GM23248 (cell line): ENCODE results near the gene EFHD1. TPM values are rescaled to one million over a fixed set of nuclear protein-coding genes. Genes with fewer than 3 reads are reported as not detected.
"Not testable (repeated sequence)": the region's sequence is repeated elsewhere in the genome, so short reads cannot be mapped to it uniquely, and the experiment has no call there.

Experiments
- DNase-seq: peaks from one replicate; pipeline ENCODE4 v3.0.0-alpha.2; 2015
- H2AFZ ChIP-seq: fragments of 200-600 bp; sonication (generic); 2 replicates; pipeline ENCODE4 v1.6.1; 2016; ENCODE audit warnings: antibody characterized with exemption
- H3F3A ChIP-seq: fragments of 200-600 bp; sonication (generic); 2 replicates; pipeline ENCODE4 v1.6.1; 2016; ENCODE audit warnings: mild to moderate bottlenecking, antibody characterized with exemption, mixed run types; ENCODE audit not compliant: insufficient read depth
- H3K27ac ChIP-seq: fragments of 200-600 bp; sonication (generic); 2 replicates; pipeline ENCODE4 v1.5.1; 2016; ENCODE audit warnings: mild to moderate bottlenecking
- H3K27me3 ChIP-seq: fragments of 200-600 bp; sonication (generic); replicated peaks from 2 replicates; pipeline ENCODE4 v1.6.1; 2016; ENCODE audit warnings: mild to moderate bottlenecking; ENCODE audit not compliant: insufficient read depth
- H3K36me3 ChIP-seq: fragments of 200-600 bp; sonication (generic); 2 replicates; pipeline ENCODE4 v1.6.1; 2016; ENCODE audit warnings: low read depth, mild to moderate bottlenecking
- H3K4me1 ChIP-seq: fragments of 200-600 bp; sonication (generic); 2 replicates; pipeline ENCODE4 v1.6.1; 2016; ENCODE audit warnings: mild to moderate bottlenecking; ENCODE audit not compliant: insufficient read depth
- H3K4me2 ChIP-seq: fragments of 200-600 bp; sonication (generic); one replicate; pipeline ENCODE4 v1.6.1; 2016; ENCODE audit warnings: mild to moderate bottlenecking; ENCODE audit not compliant: unreplicated experiment
- H3K4me3 ChIP-seq: fragments of 200-600 bp; sonication (generic); 2 replicates; pipeline ENCODE4 v1.5.1; 2016; ENCODE audit warnings: mild to moderate bottlenecking
- H3K79me2 ChIP-seq: fragments of 200-600 bp; sonication (generic); 2 replicates; pipeline ENCODE4 v1.6.1; 2016; ENCODE audit warnings: mild to moderate bottlenecking; ENCODE audit not compliant: insufficient read depth
- H3K9ac ChIP-seq: fragments of 200-600 bp; sonication (generic); 2 replicates; pipeline ENCODE4 v1.6.1; 2016; ENCODE audit warnings: mild to moderate bottlenecking
- H3K9me2 ChIP-seq: fragments of 200-600 bp; sonication (generic); 2 replicates; pipeline ENCODE4 v1.6.1; 2016; ENCODE audit warnings: mixed run types, mild to moderate bottlenecking, moderate library complexity; ENCODE audit not compliant: insufficient read depth
- H3K9me3 ChIP-seq: fragments of 200-600 bp; sonication (generic); one replicate; pipeline ENCODE4 v1.6.1; 2017; ENCODE audit warnings: low read depth
- H4K20me1 ChIP-seq: fragments of 200-600 bp; sonication (generic); 2 replicates; pipeline ENCODE4 v1.6.0; 2016; ENCODE audit not compliant: insufficient read depth
- EZH2 ChIP-seq: fragments of 200-600 bp; sonication (generic); IDR thresholded peaks from 2 replicates; pipeline ENCODE4 v1.6.1; 2018; ENCODE audit warnings: antibody characterized with exemption, mild to moderate bottlenecking; ENCODE audit not compliant: insufficient read depth, poor library complexity, severe bottlenecking
- EZH2phosphoT487 ChIP-seq: fragments of 200-600 bp; sonication (generic); IDR thresholded peaks from 2 replicates; pipeline ENCODE4 v1.6.1; 2018; ENCODE audit warnings: antibody characterized with exemption, moderate library complexity, mild to moderate bottlenecking, low read depth; ENCODE audit not compliant: insufficient read depth
- WGBS, 2 experiments: methylation state at CpG; one replicate each; pipeline ENCODE4 v1.1.6; 2015 to 2017; ENCODE audit warnings: low lambda C conversion rate in 2 of 2, low coverage in 1 of 2; ENCODE audit errors: missing lambda C conversion rate in 2 of 2; 5-methylcytosine and 5-hydroxymethylcytosine counted together
- in situ Hi-C: fragments of 300-500 bp; cut with MboI; formaldehyde crosslinking; loops from 2 replicates; pipeline ENCODE4 v1.15.0; 2020
- polyA plus RNA-seq: library from polyadenylated mRNA; unstranded; fragments of >200 nt; fragmentation: Nextera tagmentation; extraction: Ambion mirVana; gene quantifications from 2 replicates; pipeline ENCODE4 v1.2.1, GENCODE V29; 2016
- total RNA-seq: library from RNA; depleted of rRNA; stranded (reverse); fragments of >200 nt; shearing (Covaris generic); gene quantifications from 2 replicates; pipeline ENCODE4 v1.2.3, GENCODE V29; 2014

Gene EFHD1
- total and polyA plus RNA-seq, 2 experiments from 2014 or later = not detected

DNA sequence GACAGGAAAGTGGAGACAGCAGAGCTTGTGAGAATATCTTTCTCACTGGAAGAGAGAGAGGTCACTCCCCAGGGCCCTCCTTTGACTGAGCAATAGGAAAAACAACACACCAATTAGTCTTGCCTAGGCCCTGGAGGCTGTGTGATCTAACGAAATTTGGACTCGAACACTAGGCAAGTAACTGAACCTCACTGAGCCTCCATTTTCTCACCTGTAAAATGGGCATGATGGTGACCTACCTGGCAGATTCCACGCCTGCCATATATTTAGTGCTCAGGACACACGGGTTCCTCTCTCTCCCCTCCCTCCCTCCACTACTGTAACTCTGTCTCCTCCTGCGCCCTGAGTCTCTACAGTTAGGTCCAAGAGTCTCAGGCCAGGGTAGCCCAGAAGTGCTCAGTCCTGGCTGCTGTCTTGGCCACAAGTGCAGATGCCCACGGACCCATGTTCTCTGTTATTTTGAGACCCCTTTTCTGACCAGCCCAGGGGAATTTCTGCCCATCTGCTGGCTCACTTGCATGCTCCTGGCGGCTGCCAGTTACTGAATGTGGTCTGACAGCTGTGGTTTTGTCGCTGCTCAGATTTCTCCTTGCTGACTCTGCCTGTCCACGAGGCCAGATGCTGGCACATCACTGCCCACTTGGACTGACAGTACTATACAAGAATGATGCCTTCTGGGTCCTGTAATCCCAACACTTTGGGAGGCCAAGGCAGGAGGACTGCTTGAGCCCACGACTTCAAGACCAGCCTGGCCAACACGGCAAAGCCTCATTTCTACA is 54.2 kb downstream of the EFHD1 start:
- H3K4me3 ChIP-seq = no peak overlapping the region
- H3F3A ChIP-seq = no peaks in the 10 kb centered on the region
- in situ Hi-C loops = no loop called here

DNA sequence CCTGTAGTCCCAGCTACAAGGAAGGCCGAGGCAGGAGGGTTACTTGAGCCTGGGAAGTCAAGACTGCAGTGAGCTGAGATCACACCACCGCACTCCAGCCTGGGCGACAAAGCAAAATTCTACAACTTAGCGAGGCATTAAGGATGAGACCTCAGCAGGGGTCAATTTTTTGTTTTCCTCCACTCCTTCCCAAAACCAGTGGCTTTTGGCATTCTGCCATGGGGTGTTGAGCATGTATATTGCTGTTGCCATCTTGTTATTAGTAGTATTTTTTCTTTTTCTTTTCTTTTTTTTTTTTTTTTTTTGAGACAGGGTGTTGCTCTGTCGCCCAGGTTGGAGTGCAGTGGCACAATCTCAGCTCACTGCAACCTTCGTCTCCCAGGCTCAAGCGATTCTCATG is 54.8 kb downstream of the EFHD1 start:
- Histone ChIP-seq H3K27me3 (0 out of 2 replicates have a peak, but pooled peaks cover under 1% of the 10 kb centered on the region), H3K4me2 (no peak overlapping the region), H3K79me2 (no peaks in the 10 kb centered on the region), H3K27ac (no peak overlapping the region), H3K9ac (no peak overlapping the region), H3K4me3 (no peak overlapping the region), H3K4me1 (no peaks in the 10 kb centered on the region), H3K9me2 (no peaks in the 10 kb centered on the region), H4K20me1 (no peaks in the 10 kb centered on the region), H2AFZ (no peak overlapping the region), H3F3A (no peaks in the 10 kb centered on the region), H3K9me3 (no peaks in the 10 kb centered on the region), H3K36me3 (no peaks in the 10 kb centered on the region)
- TF ChIP-seq EZH2 (no peak), EZH2phosphoT487 (no peak)
- DNase-seq = no peak
- WGBS, 2 experiments = 68 to 77% methylated on average over 5 to 7 of the region's 7 CpGs
- in situ Hi-C loops = no loop called here

More for the DNA sequence above, 54.2 kb downstream of the EFHD1 start:
- Histone ChIP-seq H3K4me1 (no peaks in the 10 kb centered on the region), H3K9ac (no peak overlapping the region), H2AFZ (no peak overlapping the region), H3K27ac (no peak overlapping the region), H3K4me2 (no peak overlapping the region), H3K36me3 (no peaks in the 10 kb centered on the region), H3K9me3 (no peaks in the 10 kb centered on the region), H3K79me2 (no peaks in the 10 kb centered on the region), H3K27me3 (0 out of 2 replicates have a peak, but pooled peaks cover 7% of the 10 kb centered on the region), H4K20me1 (no peaks in the 10 kb centered on the region), H3K9me2 (no peaks in the 10 kb centered on the region)
- no peak for DNase-seq
- TF ChIP-seq EZH2 (no peak), EZH2phosphoT487 (no peak)
- 52% methylated on average over 11 of the region's 11 CpGs for WGBS, 2 experiments

DNA sequence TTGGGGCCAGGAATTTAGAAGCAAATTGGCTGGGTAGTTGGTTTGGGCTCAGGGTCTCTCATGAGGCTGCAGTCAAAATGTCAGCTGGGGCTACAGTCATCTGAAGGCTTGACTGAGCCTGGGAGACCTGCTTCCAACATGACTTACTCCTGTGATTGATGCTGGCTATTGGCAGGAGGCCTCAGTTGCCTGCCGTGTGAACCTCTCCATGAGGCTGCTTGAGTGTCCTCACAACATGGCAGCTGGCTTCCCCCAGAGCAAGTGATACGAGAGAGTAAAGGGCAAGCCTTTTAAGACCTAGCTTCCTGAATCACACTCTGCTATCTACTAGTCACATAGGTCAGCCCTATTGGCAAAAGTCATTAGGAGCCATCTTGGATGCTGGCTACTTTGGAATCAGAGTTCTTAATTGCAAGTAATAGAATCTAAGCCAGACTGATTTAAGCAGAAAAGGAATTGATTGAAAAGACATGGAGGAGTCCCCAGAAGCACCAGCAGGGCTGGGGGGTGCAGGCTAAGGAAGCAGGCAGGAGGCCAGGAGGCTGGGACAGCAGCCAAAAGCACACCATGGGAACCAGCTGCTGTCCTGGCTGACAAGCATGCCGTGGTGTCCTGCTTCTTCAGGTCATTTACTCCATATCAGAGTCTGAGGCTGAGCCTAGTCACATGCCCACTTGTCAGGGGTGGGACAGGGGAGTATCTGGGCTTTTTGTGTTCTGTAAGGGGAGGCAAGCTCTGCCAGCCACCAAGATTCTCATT is 55.9 kb downstream of the EFHD1 start:
- H3F3A ChIP-seq = no peaks in the 10 kb centered on the region
- H3K27me3 ChIP-seq = no peaks in the 10 kb centered on the region
- 29 to 37% methylated on average over 3 of the region's 3 CpGs for WGBS, 2 experiments
- H3K27ac ChIP-seq = no peak overlapping the region
- H3K4me1 ChIP-seq = no peaks in the 10 kb centered on the region
- no peak overlapping the region for H3K9ac ChIP-seq
- TF ChIP-seq EZH2phosphoT487 (no peak), EZH2 (no peak)
- no peaks in the 10 kb centered on the region for H3K36me3 ChIP-seq
- no peak overlapping the region for H3K4me3 ChIP-seq
- H3K9me3 ChIP-seq = no peaks in the 10 kb centered on the region
- no peak overlapping the region for H3K4me2 ChIP-seq
- H2AFZ ChIP-seq = no peak overlapping the region
- no peaks in the 10 kb centered on the region for H3K79me2 ChIP-seq
- H4K20me1 ChIP-seq = no peaks in the 10 kb centered on the region
- no peak for DNase-seq
- in situ Hi-C loops = no loop called here
- H3K9me2 ChIP-seq = no peaks in the 10 kb centered on the region

DNA sequence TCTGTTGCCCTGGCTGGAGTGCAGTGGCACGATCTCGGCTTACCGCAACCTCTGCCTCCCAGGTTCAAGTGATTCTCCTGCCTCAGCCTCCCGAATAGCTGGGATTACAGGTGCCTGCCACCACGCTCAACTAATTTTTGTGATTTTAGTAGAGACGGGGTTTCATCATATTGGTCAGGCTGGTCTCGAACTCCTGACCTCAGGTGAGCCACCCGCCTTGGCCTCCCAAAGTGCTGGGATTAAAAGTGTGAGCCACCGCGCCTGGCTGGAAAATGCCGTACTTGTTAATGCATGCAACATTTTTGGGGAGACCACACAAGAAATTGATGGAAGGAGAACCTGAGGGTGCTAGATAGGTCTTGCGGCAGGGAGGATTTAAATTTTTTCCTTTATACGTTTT is 57.7 kb downstream of the EFHD1 start:
- WGBS, 2 experiments = 71 to 77% methylated on average over 9 to 13 of the region's 13 CpGs
- not testable (repeated sequence) for H3K9me3 ChIP-seq

More for the DNA sequence above, 57.7 kb downstream of the EFHD1 start:
- H3K9me2 ChIP-seq, in situ Hi-C loops, H3K36me3 ChIP-seq, H3K27ac ChIP-seq, DNase-seq, H3K79me2 ChIP-seq, H2AFZ ChIP-seq, H3F3A ChIP-seq, H3K9ac ChIP-seq, H3K4me2 ChIP-seq, H3K4me1 ChIP-seq, H4K20me1 ChIP-seq, H3K27me3 ChIP-seq, H3K4me3 ChIP-seq: not testable (repeated sequence)
